ENCODE data around the gene L3MBTL4. TPM values are rescaled to one million over a fixed set of nuclear protein-coding genes. Genes with fewer than 3 reads are reported as not detected.

Gene L3MBTL4
- total RNA-seq, 2 experiments from 2014 or later: not detected

GRCh38 chr18:5992381-5992780, 422.3 kb downstream of the L3MBTL4 start:
- BruUV-seq (replicated peaks): no TSS peak
- CTCF ChIA-PET (ENCODE audit: unreplicated experiment): no interaction called here
- H3K9me3 ChIP-seq (ENCODE audit: low read length): no peaks in the 10 kb centered on the region
- POLR2A ChIA-PET: no interaction called here
- H2AFZ ChIP-seq (ENCODE audit: low read length): no peak overlapping the region
- no peak for DNase-seq (ENCODE audit: low spot score)
- H3K4me3 ChIP-seq (ENCODE audit: low read depth, low read length, poor library complexity, severe bottlenecking): no peak overlapping the region
- H3K79me2 ChIP-seq (ENCODE audit: insufficient read depth, low read depth, low read length): no peaks in the 10 kb centered on the region
- H3K4me1 ChIP-seq (ENCODE audit: insufficient read depth, low read length, poor library complexity, severe bottlenecking): no peaks in the 10 kb centered on the region
- H3K27ac ChIP-seq (ENCODE audit: low read depth, low read length, poor library complexity, severe bottlenecking): no peak overlapping the region
- H3K36me3 ChIP-seq (ENCODE audit: insufficient read depth, low read length): no peaks in the 10 kb centered on the region
- intact Hi-C loops (cut with micrococcal nuclease; ENCODE audit: unreplicated experiment): no loop called here
- TF ChIP-seq EZH2phosphoT487 (IDR thresholded peaks at IDR 0.05; ENCODE audit: borderline replicate concordance, low read depth, low read length) (no peak), CTCF (conservative IDR thresholded peaks at IDR 0.05; ENCODE audit: low read length) (no peak)
- H4K20me1 ChIP-seq (ENCODE audit: insufficient read depth, low read length): no peaks in the 10 kb centered on the region
- no peak overlapping the region for H3K4me2 ChIP-seq (ENCODE audit: low read length)
- H3K9me2 ChIP-seq (ENCODE audit: insufficient read depth, low read length): no peaks in the 10 kb centered on the region

- no peaks in the 10 kb centered on the region for H4K20me1 ChIP-seq (ENCODE audit: insufficient read depth, low read length)
- no peak overlapping the region for H2AFZ ChIP-seq (ENCODE audit: low read length)
- BruUV-seq (replicated peaks): no TSS peak
- H3K4me3 ChIP-seq (ENCODE audit: low read depth, low read length, poor library complexity, severe bottlenecking): no peak overlapping the region
- POLR2A ChIA-PET: no interaction called here
- H3K36me3 ChIP-seq (ENCODE audit: insufficient read depth, low read length): no peaks in the 10 kb centered on the region
- no peak overlapping the region for H3K4me2 ChIP-seq (ENCODE audit: low read length)
- TF ChIP-seq EZH2phosphoT487 (IDR thresholded peaks at IDR 0.05; ENCODE audit: borderline replicate concordance, low read depth, low read length) (no peak), CTCF (conservative IDR thresholded peaks at IDR 0.05; ENCODE audit: low read length) (no peak)
- no peaks in the 10 kb centered on the region for H3K9me2 ChIP-seq (ENCODE audit: insufficient read depth, low read length)
- intact Hi-C loops (cut with micrococcal nuclease; ENCODE audit: unreplicated experiment): no loop called here
- CTCF ChIA-PET (ENCODE audit: unreplicated experiment): no interaction called here
- H3K79me2 ChIP-seq (ENCODE audit: insufficient read depth, low read depth, low read length): no peaks in the 10 kb centered on the region
- H3K4me1 ChIP-seq (ENCODE audit: insufficient read depth, low read length, poor library complexity, severe bottlenecking): no peaks in the 10 kb centered on the region
- no peaks in the 10 kb centered on the region for H3K9me3 ChIP-seq (ENCODE audit: low read length)
- no peak for DNase-seq (ENCODE audit: low spot score)
- no peak overlapping the region for H3K27ac ChIP-seq (ENCODE audit: low read depth, low read length, poor library complexity, severe bottlenecking)
Observed at GRCh38 chr18:5987249-5987648, 427.5 kb downstream of the L3MBTL4 start.

- DNase-seq (ENCODE audit: low spot score): no peak
- BruUV-seq (replicated peaks): no TSS peak
- H3K9me2 ChIP-seq (ENCODE audit: insufficient read depth, low read length): no peaks in the 10 kb centered on the region
- no peak for TF ChIP-seq EZH2phosphoT487 (IDR thresholded peaks at IDR 0.05; ENCODE audit: borderline replicate concordance, low read depth, low read length)
- no peak for TF ChIP-seq CTCF (conservative IDR thresholded peaks at IDR 0.05; ENCODE audit: low read length)
- H4K20me1 ChIP-seq (ENCODE audit: insufficient read depth, low read length): no peaks in the 10 kb centered on the region
- H3K79me2 ChIP-seq (ENCODE audit: insufficient read depth, low read depth, low read length): no peaks in the 10 kb centered on the region
- no peaks in the 10 kb centered on the region for H3K9me3 ChIP-seq (ENCODE audit: low read length)
- ChIA-PET CTCF (ENCODE audit: unreplicated experiment) (no interaction called here), POLR2A (no interaction called here)
- H3K4me3 ChIP-seq (ENCODE audit: low read depth, low read length, poor library complexity, severe bottlenecking): no peak overlapping the region
- intact Hi-C loops (cut with micrococcal nuclease; ENCODE audit: unreplicated experiment): no loop called here
- H3K27ac ChIP-seq (ENCODE audit: low read depth, low read length, poor library complexity, severe bottlenecking): no peak overlapping the region
- no peaks in the 10 kb centered on the region for H3K4me1 ChIP-seq (ENCODE audit: insufficient read depth, low read length, poor library complexity, severe bottlenecking)
- no peaks in the 10 kb centered on the region for H3K36me3 ChIP-seq (ENCODE audit: insufficient read depth, low read length)
- H2AFZ ChIP-seq (ENCODE audit: low read length): no peak overlapping the region
- no peak overlapping the region for H3K4me2 ChIP-seq (ENCODE audit: low read length)
Observed at GRCh38 chr18:5986257-5986931, 428.3 kb downstream of the L3MBTL4 start.
